ENCODE data around the gene MEMO1.
"Not testable (repeated sequence)": the region's sequence is repeated elsewhere in the genome, so short reads cannot be mapped to it uniquely, and the experiment has no call there.

Gene MEMO1

DNA sequence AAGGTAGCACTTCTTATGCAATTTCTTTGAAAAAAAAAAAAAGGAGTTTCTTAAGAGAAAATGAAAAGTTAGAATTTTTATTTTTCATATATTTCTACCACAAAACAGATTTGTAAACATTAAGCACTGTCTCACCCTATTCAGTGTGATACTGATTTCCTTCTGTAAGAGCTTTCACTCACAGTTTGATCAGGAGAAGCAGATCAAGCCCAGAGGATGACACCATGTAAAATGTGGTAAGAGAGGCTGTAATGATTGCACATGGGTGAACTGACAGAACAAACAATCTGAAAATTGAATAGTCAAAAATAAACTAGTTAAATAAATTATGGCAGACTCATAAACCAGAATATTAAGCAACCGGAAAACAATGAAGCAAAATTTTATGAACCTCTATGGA, 54.5 kb downstream of the MEMO1 start:
- DNase-seq, result no peak

GRCh38 chr2:31953095-31953494, 57.7 kb downstream of the MEMO1 start:
- DNase-seq, result not testable (repeated sequence)

GRCh38 chr2:31950946-31951562, 59.8 kb downstream of the MEMO1 start:
- DNase-seq, result no peak

GRCh38 chr2:31947871-31948270, 62.9 kb downstream of the MEMO1 start:
- DNase-seq, result no peak

- no peak for DNase-seq
Measured at GRCh38 chr2:31946838-31947237, 64.0 kb downstream of the MEMO1 start.

- no peak for DNase-seq
Measured at GRCh38 chr2:31945572-31945935, 65.3 kb downstream of the MEMO1 start.

DNA sequence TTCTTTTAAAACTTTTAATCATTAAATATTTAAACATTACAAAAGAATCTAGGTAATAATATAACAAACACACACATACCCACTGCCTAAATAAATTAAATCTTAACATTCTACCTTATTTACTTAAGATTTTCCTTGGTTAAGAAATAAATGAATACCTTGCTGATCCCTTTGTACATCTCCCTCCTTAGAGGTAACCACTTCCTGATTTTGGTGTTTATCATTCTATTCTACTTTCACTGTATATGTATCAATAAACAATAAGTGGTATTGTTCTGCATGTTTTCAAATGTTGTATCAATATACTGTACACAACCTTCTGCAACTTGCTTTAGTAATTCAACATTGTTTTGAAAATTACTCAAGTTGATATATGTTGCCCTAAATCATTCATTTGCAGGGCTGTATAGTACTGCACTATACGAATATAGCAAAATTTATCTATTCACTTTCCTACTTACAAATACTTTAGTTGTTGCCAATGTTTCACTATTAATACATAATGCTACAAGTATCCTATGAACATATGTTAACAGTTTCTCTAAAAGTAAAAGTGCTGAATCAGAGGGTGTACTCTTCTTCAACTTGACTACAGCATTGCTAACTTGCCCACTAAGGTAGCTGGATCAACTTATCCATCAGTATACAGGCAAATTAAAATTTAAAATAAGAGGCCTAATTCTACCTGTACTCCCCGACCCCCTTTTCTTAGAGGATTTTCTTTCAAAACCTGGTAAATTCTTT, 65.8 kb downstream of the MEMO1 start:
- no peak for DNase-seq

- DNase-seq, result no peak
Measured at GRCh38 chr2:31943636-31944225, 67.1 kb downstream of the MEMO1 start.

DNA sequence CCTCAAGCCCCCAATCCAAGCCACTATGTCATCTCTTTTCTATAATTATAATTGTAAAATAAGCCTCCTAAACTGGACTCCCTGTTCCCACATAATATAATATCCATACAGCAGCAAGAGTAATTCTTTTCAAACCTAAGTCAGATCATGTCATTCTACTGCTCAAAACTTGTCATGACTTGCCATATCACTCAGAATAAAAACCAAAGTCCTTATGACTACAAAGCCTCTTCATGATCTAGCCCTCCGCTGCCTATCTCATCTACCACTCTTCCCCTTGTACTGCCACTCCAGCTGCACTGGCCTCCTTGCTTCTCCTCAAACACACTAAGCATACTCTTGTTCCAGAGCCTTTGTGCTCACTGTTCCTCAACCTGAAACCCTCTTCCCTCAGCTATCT, 69.9 kb downstream of the MEMO1 start:
- DNase-seq, result no peak

GRCh38 chr2:31937741-31938140, 73.1 kb downstream of the MEMO1 start:
- no peak for DNase-seq

DNA sequence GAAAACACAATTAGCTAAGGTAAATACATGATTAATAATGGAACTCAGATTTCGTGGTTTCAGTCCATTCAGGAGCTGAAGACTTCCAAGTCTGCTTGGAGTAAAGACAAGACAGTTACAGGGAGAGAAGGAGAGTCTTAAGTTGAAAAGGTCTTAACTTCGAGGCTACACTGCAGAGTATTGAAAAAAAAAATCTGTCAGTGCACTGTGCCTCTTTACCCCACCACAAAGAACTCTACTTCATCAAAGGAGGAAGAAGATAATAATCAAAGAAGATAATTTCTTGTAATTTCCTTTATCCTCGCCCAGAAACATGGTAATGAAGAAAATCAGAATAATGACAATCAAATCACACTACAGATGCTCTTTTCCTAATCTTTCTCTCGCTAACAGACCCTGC, 75.4 kb downstream of the MEMO1 start:
- no peak for DNase-seq

DNA sequence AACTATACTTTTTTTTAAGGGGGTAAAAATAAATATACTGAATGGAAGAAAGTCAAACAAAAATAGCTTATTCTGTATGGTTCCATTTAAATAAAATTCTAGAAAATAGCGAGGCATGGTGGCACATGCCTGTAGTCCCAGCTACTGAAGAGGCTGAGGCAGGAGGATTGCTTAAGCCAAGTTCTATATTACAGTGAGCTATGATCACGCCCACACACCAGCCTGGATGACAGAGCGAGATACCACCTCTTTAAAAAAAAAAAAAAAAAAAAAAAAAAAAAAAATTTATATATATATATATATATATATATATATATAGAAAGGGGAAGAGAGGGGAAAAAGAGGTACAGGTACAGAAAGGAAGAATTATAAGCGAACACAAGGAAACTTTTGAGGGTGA, 77.7 kb downstream of the MEMO1 start:
- no peak for DNase-seq

- DNase-seq, result no peak
Measured at GRCh38 chr2:31932589-31932988, 78.2 kb downstream of the MEMO1 start.

- DNase-seq, result no peak
Measured at GRCh38 chr2:31931916-31932315, 78.9 kb downstream of the MEMO1 start.

DNA sequence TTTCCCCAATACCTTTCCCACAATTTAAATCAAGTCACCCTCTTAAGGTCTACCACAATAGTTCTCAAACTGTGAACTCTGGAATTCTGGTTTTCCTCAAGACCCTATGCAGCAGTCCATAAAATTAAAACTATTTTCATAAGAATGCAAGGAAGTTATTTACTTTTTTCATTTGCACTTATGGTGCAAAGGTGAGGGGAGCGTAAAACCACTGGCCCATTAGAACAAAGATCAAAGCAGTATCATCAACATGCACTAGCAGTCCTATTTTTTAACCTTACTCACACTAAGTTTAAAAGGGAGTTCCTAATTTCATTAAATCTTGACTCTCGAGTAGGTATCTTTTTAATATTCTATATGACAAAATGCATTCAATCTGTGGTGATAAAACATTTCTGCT, 85.3 kb downstream of the MEMO1 start:
- DNase-seq, result no peak

GRCh38 chr2:31923662-31924061, 87.1 kb downstream of the MEMO1 start:
- DNase-seq, result no peak

GRCh38 chr2:31922542-31923408, 88.0 kb downstream of the MEMO1 start:
- DNase-seq, result no peak

GRCh38 chr2:31920962-31921361, 89.8 kb downstream of the MEMO1 start:
- DNase-seq, result no peak

DNA sequence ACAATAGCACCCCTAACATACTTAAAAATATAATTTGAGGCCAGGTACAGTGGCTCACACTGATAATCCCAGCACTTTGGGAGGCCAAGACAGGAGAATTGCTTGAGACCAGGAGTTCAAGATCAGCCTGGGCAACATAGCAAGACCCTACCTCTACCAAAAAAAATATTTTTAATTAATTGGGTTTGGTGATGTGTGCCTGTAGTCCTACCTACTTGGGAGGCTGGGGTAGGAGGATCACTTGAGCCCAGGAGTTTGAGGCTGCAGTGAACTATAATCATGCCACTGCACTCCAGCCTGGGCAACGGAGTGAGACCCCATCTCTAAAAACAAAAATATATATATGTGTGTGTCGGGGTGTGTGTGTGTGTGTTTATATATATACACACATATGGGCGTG, 91.3 kb downstream of the MEMO1 start:
- DNase-seq, result no peak

DNA sequence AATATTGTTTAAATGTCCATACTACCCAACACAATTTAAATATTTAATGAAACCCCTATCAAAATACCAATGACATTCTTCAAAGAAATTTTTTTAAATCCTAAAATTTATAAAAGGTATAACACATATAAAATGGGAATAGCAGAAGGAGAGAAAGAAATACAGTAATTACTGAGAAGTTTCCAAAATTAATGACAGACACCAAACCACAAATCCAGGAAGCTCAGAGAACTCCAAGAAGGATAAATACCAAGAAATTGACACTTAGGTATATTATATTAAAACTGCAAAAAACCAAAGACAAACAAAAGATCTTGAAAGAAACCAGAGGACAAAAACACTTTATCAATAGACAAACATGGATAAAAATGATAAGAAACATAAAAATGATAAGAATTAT, 101.1 kb downstream of the MEMO1 start:
- DNase-seq, result no peak

DNA sequence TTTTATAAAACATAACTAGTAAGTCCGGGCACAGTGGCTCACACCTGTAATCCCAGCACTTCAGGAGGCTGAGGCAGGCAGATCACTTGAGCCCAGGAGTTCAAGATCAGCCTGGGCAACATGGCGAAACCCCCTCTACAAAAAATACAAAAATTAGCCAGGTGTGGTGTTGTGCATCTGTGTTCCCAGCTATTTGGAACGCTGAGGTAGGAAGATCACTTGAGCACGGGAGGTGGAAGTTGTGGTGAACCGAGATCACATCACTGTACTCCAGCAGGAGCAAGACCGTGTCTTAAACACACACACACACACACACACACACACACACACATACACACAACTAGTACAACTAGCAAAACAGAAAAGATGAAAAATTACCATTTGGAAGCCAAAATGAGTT, 103.3 kb downstream of the MEMO1 start:
- not testable (repeated sequence) for DNase-seq

DNA sequence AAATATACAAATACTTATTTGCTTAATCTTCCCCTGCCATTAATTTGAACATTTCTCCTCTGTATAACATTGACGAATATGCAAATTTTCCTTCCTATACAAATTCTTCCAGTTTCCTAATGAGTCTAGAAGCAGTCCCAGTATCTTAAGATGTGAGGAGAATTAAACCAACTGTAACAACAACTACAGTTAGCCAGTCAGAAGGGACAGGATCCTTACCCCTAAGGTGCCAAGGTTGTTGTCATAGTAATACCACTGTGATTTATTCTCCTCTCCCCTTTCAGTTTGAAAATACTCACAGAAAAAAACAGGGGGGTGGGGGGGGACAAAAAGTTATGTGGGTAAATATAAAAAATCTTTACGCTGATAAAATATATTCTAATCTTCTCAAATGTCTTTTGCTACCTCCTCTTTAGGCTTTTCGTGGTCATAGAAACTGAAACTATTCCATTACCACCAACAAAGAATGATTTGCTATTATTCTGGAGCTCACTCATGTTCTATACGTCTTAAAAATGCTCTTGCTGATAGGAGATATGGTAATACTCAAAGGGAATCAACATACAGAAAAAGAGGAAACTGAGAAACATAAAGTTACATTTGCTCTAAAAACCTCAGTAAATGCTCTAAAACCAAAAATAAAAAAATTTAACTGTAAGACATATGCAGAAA, 107.6 kb downstream of the MEMO1 start:
- DNase-seq, result no peak

DNA sequence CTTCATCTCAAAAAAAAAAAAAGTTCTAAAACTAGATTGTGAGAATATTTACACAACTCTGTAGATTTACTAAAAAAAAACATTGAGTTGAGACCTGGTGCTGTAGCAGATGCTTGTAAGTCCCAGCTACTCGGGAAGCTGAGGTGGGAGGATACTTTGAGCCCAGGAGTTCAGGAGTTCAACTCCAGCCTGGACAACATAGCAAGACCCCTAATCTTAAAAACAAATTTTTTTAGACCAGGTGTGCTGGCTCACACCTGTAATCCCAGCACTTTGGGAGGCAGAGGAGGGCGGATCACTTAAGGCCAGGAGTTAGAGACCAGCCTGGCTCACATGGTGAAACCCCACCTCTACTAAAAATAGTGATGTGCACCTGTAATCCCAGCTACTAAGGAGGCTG, 108.9 kb downstream of the MEMO1 start:
- DNase-seq, result no peak
